Measurements from ENCODE around the gene SLC25A47.
"Not testable (repeated sequence)": the region's sequence is repeated elsewhere in the genome, so short reads cannot be mapped to it uniquely, and the experiment has no call there.

SLC25A47 gene

DNA sequence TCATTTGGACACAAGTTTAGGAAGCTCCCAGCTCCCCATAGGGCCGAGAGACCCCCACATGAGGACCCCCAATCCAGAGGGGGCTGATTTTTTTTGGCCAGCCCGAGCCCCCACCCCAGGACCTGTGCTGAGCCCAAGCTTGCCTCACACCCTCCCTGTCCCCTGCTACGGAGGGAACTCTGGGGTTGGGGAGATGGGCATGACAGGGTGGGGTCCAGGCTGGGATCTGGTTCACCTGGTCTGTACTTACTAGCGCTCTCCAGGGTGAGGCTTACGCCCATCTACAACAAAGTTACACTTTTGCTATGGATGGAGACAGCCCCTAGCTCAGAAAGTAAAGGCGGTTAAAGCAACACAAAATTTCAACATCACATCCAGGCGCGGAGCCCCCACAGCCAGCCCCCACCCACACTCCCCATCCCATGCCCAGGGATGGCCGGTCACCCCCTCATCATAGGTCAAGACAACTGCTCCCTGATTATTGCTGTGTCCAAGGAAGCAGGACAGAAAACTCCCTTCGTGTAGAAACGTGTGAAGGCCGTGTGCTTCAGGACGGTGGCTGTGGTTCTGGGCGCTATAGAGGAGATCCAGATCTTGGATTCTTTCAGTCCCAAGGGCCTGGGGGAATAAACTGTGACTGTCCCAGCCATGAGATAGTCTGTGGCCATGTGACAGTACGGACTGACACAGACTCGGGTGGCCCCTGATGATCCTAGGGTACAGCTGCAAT, 27.6 kb upstream of the SLC25A47 start:
- no peak overlapping the region for H3K4me2 ChIP-seq (ENCODE audit: insufficient read depth, low read length)
- H3K27ac ChIP-seq (ENCODE audit: low read length): no peak overlapping the region
- no peak overlapping the region for H2AFZ ChIP-seq (ENCODE audit: low read depth, low read length)
- peaks cover 67% of the 10 kb centered on the region for H4K20me1 ChIP-seq (ENCODE audit: insufficient read depth, low read length)
- peaks cover 40% of the 10 kb centered on the region for H3K79me2 ChIP-seq (ENCODE audit: insufficient read depth, low read length)
- H3K9me3 ChIP-seq (ENCODE audit: insufficient read depth, low read length, severe bottlenecking): no peaks in the 10 kb centered on the region
- no peak overlapping the region for H3K4me3 ChIP-seq (ENCODE audit: low read depth in 1 of 2, low read length in 2 of 2)
- H3K9ac ChIP-seq (ENCODE audit: low read depth, low read length): no peak overlapping the region
- peaks cover 80% of the 10 kb centered on the region for H3K36me3 ChIP-seq (ENCODE audit: insufficient read depth, low read length)
- H3K27me3 ChIP-seq (ENCODE audit: insufficient read depth, low read length, poor library complexity): no peaks in the 10 kb centered on the region
- no peaks in the 10 kb centered on the region for H3K4me1 ChIP-seq (ENCODE audit: insufficient read depth, low read length)
- DNase-seq (no peak), ATAC-seq (ENCODE audit: insufficient read depth, low read depth) (no peak)
- TF ChIP-seq CTCF (IDR thresholded peaks at IDR 0.05; ENCODE audit: borderline replicate concordance, extremely low read depth, low read length, poor library complexity, severe bottlenecking) (no peak), EZH2 (IDR thresholded peaks at IDR 0.05; ENCODE audit: borderline replicate concordance, low read depth, low read length, severe bottlenecking) (no peak)

- no peaks in the 10 kb centered on the region for H3K4me1 ChIP-seq (ENCODE audit: insufficient read depth, low read length)
- no peak overlapping the region for H3K4me2 ChIP-seq (ENCODE audit: insufficient read depth, low read length)
- peaks cover 42% of the 10 kb centered on the region for H3K79me2 ChIP-seq (ENCODE audit: insufficient read depth, low read length)
- H3K27me3 ChIP-seq (ENCODE audit: insufficient read depth, low read length, poor library complexity): no peaks in the 10 kb centered on the region
- ATAC-seq (ENCODE audit: insufficient read depth, low read depth) (no peak), DNase-seq (no peak)
- H3K9me3 ChIP-seq (ENCODE audit: insufficient read depth, low read length, severe bottlenecking): no peaks in the 10 kb centered on the region
- no peak overlapping the region for H3K27ac ChIP-seq (ENCODE audit: low read length)
- no peak overlapping the region for H2AFZ ChIP-seq (ENCODE audit: low read depth, low read length)
- H3K9ac ChIP-seq (ENCODE audit: low read depth, low read length): no peak overlapping the region
- TF ChIP-seq EZH2 (IDR thresholded peaks at IDR 0.05; ENCODE audit: borderline replicate concordance, low read depth, low read length, severe bottlenecking) (no peak), CTCF (IDR thresholded peaks at IDR 0.05; ENCODE audit: borderline replicate concordance, extremely low read depth, low read length, poor library complexity, severe bottlenecking) (no peak)
- no peak overlapping the region for H3K4me3 ChIP-seq (ENCODE audit: low read depth in 1 of 2, low read length in 2 of 2)
- peaks cover 61% of the 10 kb centered on the region for H4K20me1 ChIP-seq (ENCODE audit: insufficient read depth, low read length)
- H3K36me3 ChIP-seq (ENCODE audit: insufficient read depth, low read length): peaks cover 73% of the 10 kb centered on the region
Observed at GRCh38 chr14:100296106-100296651, 27.0 kb upstream of the SLC25A47 start.

DNA sequence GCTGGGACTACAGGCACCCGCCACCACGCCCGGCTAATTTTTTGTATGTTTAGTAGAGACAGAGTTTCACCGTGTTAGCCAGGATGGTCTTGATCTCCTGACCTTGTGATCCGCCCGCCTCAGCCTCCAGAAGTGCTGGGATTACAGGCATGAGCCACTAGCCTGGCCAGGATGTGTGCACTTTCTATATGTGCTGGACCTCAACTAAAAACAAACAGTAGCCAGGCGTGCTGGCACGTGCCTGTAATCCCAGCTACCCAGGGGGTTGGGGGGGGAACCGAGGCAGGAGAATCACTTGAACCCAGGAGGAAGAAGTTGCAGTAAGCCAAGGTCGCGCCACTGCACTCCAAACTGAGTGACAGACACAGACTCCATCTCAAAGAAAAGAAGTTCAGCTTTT, 26.4 kb upstream of the SLC25A47 start:
- ATAC-seq (ENCODE audit: insufficient read depth, low read depth); DNase-seq; H3K4me1 ChIP-seq (ENCODE audit: insufficient read depth, low read length); H3K27ac ChIP-seq (ENCODE audit: low read length); H3K9me3 ChIP-seq (ENCODE audit: insufficient read depth, low read length, severe bottlenecking); H3K4me3 ChIP-seq (ENCODE audit: low read depth in 1 of 2, low read length in 2 of 2); H3K27me3 ChIP-seq (ENCODE audit: insufficient read depth, low read length, poor library complexity); H2AFZ ChIP-seq (ENCODE audit: low read depth, low read length); H3K4me2 ChIP-seq (ENCODE audit: insufficient read depth, low read length); H3K9ac ChIP-seq (ENCODE audit: low read depth, low read length): not testable (repeated sequence)
- Histone ChIP-seq H3K79me2 (ENCODE audit: insufficient read depth, low read length) (peaks cover 43% of the 10 kb centered on the region), H3K36me3 (ENCODE audit: insufficient read depth, low read length) (peaks cover 68% of the 10 kb centered on the region), H4K20me1 (ENCODE audit: insufficient read depth, low read length) (peaks cover 57% of the 10 kb centered on the region)
